PC-3 (cell line): ENCODE data around the gene TEC.

Experiments
- CTCF ChIP-seq: fragments of 300-600 bp; sonication (generic); conservative IDR thresholded peaks from 2 replicates; pipeline ENCODE4 v1.5.1; 2017; ENCODE audit warnings: antibody characterized with exemption, low read depth, mild to moderate bottlenecking, low read length
- EZH2 ChIP-seq: fragments of 300-600 bp; sonication (generic); IDR thresholded peaks from one replicate; pipeline ENCODE4 v1.6.1; 2017; ENCODE audit warnings: antibody characterized with exemption, mild to moderate bottlenecking, low read length; ENCODE audit not compliant: unreplicated experiment
- EZH2phosphoT487 ChIP-seq: fragments of 300-600 bp; sonication (generic); IDR thresholded peaks from 2 replicates; pipeline ENCODE4 v1.6.1; 2018; ENCODE audit warnings: mild to moderate bottlenecking, antibody characterized with exemption, low read length, borderline replicate concordance

- TF ChIP-seq CTCF = no peak
- TF ChIP-seq EZH2 = no peak
- no peak for TF ChIP-seq EZH2phosphoT487
These were observed 96.3 kb downstream of the TEC start for GRCh38 chr4:48173056-48173991.
